HG03060 (cell line): ENCODE data around the gene SND1.

Source experiments
- ATAC-seq: cut with Tn5 transposase; IDR thresholded peaks from one replicate; pipeline ENCODE4 v1.9.1; 2021; ENCODE audit warnings: low read depth, moderate number of reproducible peaks; ENCODE audit not compliant: unreplicated experiment

Gene SND1

GRCh38 chr7:127976056-127976737, 324.2 kb downstream of the SND1 start:
- ATAC-seq: no peak

DNA sequence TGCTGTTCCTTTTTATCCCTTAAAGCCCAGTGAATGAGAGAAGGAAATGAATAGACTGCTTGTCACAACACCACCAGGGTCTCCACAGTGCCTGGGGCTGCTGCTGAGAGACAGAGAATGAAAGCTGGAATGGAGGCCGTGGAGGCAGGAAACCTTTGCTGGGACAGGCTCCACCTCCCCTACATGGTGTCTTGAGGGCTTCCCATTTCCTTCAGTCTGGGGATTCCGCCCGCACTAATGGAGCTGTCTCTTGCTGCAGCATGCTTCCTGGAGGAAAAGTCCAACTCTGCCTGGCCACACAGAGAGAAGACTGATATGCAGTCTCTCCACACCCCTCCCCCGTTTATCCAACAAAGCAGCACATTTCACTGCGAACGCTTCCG, 324.7 kb downstream of the SND1 start:
- ATAC-seq: no peak

DNA sequence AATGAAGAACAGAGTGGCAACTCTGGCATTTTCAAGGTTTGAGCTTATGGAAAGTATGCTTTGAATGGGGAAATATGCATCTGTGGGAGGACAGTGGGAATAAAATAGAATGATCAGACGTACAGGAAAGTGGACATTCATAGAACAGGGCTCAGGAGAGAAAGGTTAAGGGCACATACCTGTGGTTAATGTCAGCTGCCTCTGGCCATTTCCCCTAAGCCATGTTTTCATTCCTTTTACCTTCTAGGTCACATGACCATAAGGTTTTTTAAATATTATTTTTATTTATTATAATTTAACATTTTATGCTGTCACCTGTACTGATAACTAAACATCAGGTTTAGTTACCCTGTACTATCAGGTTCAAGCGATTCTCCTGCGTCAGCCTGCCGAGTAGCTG, 326.4 kb downstream of the SND1 start:
- no peak for ATAC-seq

GRCh38 chr7:127979113-127979727, 327.2 kb downstream of the SND1 start:
- no peak for ATAC-seq

GRCh38 chr7:127979728-127980126, 327.7 kb downstream of the SND1 start:
- ATAC-seq: no peak

DNA sequence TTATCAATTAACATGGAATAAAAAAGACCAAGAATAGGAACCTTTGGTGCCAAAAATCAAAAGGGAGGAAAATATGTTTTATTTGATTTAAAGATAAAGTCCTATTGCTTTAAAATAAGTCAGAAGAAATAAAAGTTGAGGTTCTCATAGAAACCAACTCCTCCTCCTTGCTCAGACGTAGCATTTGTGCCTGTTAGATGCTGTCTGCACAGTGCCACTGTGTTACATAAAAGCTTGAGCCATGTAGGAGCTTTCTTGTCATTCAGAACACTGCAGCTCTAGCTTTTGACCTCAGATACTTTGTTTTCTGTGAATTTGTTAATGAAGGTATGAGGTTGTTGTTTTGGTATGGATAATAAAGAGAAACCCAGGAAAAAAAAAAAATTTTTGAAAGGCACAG, 328.9 kb downstream of the SND1 start:
- no peak for ATAC-seq

DNA sequence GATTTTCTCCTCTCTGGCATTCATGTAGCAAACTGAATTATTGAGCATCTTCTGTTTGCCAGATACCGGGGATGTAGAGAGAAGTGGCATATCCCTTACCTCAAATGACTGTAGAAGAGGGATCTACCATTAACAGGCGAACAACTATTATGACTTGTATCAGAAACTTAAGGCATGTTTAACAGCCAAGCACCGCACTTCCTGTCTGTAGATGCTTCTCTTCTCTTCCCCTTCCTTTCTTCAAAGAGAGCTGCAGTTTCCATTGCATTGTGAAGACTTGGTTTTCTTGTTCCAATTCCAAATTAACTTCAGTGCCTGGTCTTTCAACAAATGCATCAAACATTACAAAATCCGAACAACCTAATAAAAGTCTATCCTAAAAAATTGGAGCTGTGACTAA, 330.0 kb downstream of the SND1 start:
- no peak for ATAC-seq

GRCh38 chr7:127983804-127984332, 331.9 kb downstream of the SND1 start:
- no peak for ATAC-seq

DNA sequence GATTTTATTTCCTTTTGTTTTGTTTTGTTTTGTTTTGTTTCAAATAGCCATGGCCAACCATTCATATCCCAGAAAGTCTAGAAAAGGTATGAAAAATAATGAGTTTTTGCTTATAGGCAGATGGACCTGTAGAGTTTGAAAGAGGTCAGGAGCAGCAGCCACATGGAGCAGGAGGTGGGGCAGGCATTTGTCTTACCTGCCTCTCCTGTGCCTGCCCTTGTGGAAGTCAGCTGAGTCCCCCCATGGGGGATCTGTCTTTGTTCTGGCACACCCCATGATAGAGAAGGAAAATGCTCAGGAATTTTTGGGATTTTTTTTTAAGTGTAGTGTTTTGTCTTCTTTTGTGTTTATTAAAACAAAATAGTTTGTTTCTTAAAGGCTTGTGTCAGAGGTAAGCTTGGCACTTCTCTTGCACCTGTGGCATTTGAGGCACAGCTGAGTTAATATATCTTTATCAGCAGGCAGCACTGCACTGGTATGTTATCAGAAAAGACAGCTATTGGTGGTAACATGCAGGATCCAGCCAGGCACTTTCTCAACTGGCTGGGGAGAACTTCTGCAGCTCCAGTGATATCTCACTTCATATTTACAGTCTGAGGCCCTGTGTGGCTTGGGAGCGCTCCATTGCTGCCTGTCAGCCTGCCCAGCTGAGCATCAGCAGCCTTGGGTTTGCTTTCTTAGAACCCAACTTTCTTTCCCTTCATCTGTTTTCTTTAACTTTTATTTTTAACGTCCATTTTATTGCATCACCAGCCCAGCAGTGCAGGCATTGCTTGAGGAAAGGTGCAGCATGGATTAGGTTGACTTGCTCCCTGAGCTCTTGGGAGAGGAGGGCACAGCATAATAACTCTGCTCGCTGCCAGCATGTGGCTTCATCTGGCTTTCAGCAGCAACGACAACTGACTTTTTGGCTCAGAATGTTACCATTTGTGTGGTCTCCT, 334.9 kb downstream of the SND1 start:
- ATAC-seq: no peak

- ATAC-seq: no peak
Observed at GRCh38 chr7:127988751-127989150, 336.8 kb downstream of the SND1 start.

- no peak for ATAC-seq
Observed at GRCh38 chr7:127993317-127993716, 341.3 kb downstream of the SND1 start.

DNA sequence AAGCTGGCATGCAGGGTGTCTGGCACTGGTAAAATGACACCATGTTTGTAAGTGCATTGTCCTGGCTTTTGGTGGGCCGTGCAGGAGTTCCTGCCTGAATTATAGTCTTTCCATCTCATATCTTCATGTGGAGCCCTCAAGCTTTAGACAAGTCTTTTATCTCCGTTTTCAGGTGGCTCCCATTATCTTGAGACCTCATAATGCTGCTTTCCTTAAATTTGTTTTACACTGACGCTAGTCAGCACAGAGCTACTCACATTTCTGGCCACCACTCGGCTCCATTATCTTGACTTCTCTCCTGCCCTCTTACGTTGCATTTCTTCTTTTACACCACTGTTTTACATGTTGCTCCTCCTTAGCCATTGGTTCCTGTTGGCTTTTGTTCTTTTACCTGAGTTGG, 342.0 kb downstream of the SND1 start:
- ATAC-seq: no peak

- no peak for ATAC-seq
Observed at GRCh38 chr7:127995156-127995880, 343.3 kb downstream of the SND1 start.

DNA sequence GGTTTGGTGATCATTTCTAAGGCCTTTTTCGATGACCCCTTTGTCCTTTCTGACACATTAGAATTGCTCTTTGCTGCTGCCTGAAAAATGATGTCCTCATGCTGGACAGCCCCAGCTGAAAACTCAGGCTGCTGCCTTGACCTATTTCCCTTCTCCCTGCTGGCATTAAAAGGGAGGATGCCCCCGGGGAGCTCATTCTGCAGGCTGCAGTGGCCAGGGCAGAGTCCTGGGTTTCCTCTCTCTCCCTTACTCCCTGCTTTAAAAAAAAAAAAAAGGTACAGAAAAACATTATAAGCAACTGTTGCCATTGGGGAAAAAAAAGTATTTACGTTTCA, 343.9 kb downstream of the SND1 start:
- no peak for ATAC-seq

DNA sequence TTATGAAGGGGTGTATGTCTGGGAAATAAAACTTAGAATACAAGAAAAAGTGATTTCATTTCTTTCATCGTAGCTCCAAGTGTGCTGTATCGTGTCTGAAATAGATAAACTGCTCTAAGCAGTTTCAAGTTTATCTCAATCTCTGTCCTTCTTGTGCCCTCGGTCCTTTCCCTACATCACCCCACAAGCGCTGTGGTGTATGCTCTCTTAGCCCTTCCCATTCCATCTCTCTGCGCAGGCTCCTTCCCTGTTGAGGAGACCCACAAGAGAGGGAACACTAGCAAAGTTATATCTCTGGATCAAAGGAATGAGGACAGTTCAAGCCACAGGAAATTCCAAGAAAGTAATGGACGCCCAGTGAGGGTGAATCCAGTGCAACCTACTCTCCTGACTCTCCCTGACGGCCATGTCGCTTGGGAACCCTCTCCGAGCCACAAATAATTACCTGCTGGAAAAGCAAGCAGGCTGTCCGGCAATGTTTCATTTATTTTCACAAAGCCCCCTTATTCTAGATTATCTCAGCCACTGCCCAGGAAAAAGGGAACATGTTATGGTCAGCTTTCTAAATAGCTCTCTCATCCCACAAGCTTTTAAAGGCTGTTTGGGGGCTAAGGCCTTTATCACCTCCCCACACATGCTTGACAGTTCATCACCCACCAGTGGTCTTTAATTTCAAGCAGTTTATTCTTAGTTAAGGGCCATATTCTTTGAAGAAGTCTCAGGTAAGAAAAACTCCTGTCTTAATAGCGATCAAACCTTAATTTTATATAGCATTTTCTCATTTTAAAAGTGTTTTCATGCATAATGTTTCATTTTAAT, 344.5 kb downstream of the SND1 start:
- ATAC-seq: no peak

DNA sequence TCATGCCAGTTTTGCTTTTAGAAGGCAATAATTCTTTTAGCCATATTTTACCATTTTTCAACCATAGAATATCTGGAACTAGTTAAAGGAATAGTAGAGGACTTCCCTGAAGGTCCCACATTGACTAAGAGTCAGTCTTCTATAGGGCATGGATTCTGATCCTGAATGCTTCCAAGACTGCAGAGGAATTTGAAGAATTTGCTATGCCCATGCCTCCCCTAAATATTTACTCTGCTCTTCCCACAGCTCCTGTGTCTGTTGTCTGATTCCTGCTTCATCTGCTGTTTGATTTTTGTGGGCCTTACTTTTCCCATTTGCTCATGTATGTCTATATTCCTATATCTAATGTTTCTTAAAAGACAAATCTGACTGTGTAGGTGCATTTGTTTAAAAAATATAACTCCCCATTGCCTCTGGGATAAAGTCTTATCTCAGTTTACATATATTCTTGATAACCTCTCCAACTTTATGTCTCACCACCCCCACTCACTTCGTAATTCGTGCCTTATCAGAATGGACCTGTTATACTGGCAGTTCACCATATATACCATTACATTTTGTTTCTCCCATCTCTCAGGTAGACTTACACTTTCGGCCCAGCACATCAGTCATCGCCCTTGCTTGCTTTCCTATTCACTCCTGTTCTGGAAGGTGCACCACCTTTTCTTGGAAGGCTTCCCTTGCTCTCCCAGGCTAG, 345.4 kb downstream of the SND1 start:
- no peak for ATAC-seq

- ATAC-seq: no peak
Observed at GRCh38 chr7:127998671-127999070, 346.7 kb downstream of the SND1 start.

DNA sequence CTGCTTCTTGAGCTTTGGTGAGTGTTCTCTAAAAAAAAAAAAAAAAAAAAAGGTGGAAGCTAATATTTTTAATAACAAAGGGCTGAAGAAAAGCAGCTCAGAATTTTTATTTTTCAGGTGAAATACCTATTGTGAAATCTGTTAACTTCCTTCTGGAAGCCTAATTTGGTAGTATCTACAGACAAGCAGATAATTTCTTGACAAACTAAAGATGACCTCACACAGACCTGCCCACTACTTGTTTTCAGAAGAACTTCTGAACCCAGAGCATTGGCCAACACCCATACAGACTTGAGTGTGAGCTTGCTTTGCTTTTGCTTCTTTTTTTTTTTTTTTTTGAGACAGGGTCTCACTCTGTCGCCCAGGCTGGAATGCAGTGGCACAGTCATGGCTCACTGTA, 348.1 kb downstream of the SND1 start:
- ATAC-seq: no peak

DNA sequence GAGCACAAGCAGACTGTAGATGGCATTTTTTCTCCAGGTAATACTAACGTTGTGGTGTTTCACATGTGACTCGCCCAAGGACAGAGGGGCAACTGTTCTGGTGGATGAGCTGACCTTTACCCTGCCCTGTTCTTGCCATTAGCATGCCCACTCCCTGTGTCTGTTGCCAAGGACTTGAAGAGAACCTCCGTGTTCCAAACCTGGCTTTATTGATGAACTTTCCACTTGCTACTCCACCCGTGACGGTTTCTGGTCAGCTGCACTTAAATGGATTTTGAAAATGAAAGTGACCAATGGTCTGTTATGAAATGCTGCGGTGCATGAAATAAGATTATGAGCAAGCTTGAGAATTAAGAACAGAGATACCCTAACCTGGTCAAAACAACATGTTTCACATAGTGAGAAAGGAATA, 348.9 kb downstream of the SND1 start:
- peak; percentile 58 for ATAC-seq
